ENCODE results near the gene STAG1. TPM values are rescaled to one million over a fixed set of nuclear protein-coding genes. Genes with fewer than 3 reads are reported as not detected.
"Not testable (repeated sequence)": the region's sequence is repeated elsewhere in the genome, so short reads cannot be mapped to it uniquely, and the experiment has no call there.

STAG1 gene
- total RNA-seq, 1 experiment from 2014 or later = 19.2 TPM

GRCh38 chr3:136750209-136750896, 1.8 kb downstream of the STAG1 start:
- DNase-seq (ENCODE audit: low read depth) = peak; percentile 37
- in situ Hi-C loops (cut with HindIII; ENCODE audit: low pct_unique_long_range_greater_than_20kb, low sequenced_read_pairs) = no loop called here

- DNase-seq (ENCODE audit: low read depth); in situ Hi-C loops (cut with HindIII; ENCODE audit: low pct_unique_long_range_greater_than_20kb, low sequenced_read_pairs): not testable (repeated sequence)
Measured at GRCh38 chr3:136749602-136750001, 2.6 kb downstream of the STAG1 start.

GRCh38 chr3:136749091-136749490, 3.1 kb downstream of the STAG1 start:
- in situ Hi-C loops (cut with HindIII; ENCODE audit: low pct_unique_long_range_greater_than_20kb, low sequenced_read_pairs) = no loop called here
- DNase-seq (ENCODE audit: low read depth) = no peak

- DNase-seq (ENCODE audit: low read depth) = no peak
- in situ Hi-C loops (cut with HindIII; ENCODE audit: low pct_unique_long_range_greater_than_20kb, low sequenced_read_pairs) = no loop called here
Measured at GRCh38 chr3:136745916-136746315, 6.3 kb downstream of the STAG1 start.

- in situ Hi-C loops (cut with HindIII; ENCODE audit: low pct_unique_long_range_greater_than_20kb, low sequenced_read_pairs) = no loop called here
- DNase-seq (ENCODE audit: low read depth) = no peak
Measured at GRCh38 chr3:136741063-136741462, 11.1 kb downstream of the STAG1 start.

- no peak for DNase-seq (ENCODE audit: low read depth)
- in situ Hi-C loops (cut with HindIII; ENCODE audit: low pct_unique_long_range_greater_than_20kb, low sequenced_read_pairs) = no loop called here
Measured at GRCh38 chr3:136740351-136740958, 11.7 kb downstream of the STAG1 start.

GRCh38 chr3:136736950-136737349, 15.2 kb downstream of the STAG1 start:
- in situ Hi-C loops (cut with HindIII; ENCODE audit: low pct_unique_long_range_greater_than_20kb, low sequenced_read_pairs); DNase-seq (ENCODE audit: low read depth): not testable (repeated sequence)

GRCh38 chr3:136735103-136735502, 17.1 kb downstream of the STAG1 start:
- DNase-seq (ENCODE audit: low read depth) = no peak
- in situ Hi-C loops (cut with HindIII; ENCODE audit: low pct_unique_long_range_greater_than_20kb, low sequenced_read_pairs) = no loop called here

GRCh38 chr3:136734382-136735070, 17.7 kb downstream of the STAG1 start:
- DNase-seq (ENCODE audit: low read depth) = no peak
- in situ Hi-C loops (cut with HindIII; ENCODE audit: low pct_unique_long_range_greater_than_20kb, low sequenced_read_pairs) = no loop called here

GRCh38 chr3:136733317-136733833, 18.8 kb downstream of the STAG1 start:
- no peak for DNase-seq (ENCODE audit: low read depth)
- in situ Hi-C loops (cut with HindIII; ENCODE audit: low pct_unique_long_range_greater_than_20kb, low sequenced_read_pairs) = no loop called here

GRCh38 chr3:136731274-136731884, 20.8 kb downstream of the STAG1 start:
- in situ Hi-C loops (cut with HindIII; ENCODE audit: low pct_unique_long_range_greater_than_20kb, low sequenced_read_pairs) = no loop called here

GRCh38 chr3:136730595-136731273, 21.4 kb downstream of the STAG1 start:
- no peak for DNase-seq (ENCODE audit: low read depth)
- in situ Hi-C loops (cut with HindIII; ENCODE audit: low pct_unique_long_range_greater_than_20kb, low sequenced_read_pairs) = no loop called here

More at GRCh38 chr3:136731274-136731884, 20.8 kb downstream of the STAG1 start:
- DNase-seq (ENCODE audit: low read depth) = no peak

- in situ Hi-C loops (cut with HindIII; ENCODE audit: low pct_unique_long_range_greater_than_20kb, low sequenced_read_pairs) = no loop called here
- DNase-seq (ENCODE audit: low read depth) = no peak
Measured at GRCh38 chr3:136728918-136729317, 23.3 kb downstream of the STAG1 start.

- in situ Hi-C loops (cut with HindIII; ENCODE audit: low pct_unique_long_range_greater_than_20kb, low sequenced_read_pairs) = no loop called here
- no peak for DNase-seq (ENCODE audit: low read depth)
Measured at GRCh38 chr3:136728473-136728872, 23.7 kb downstream of the STAG1 start.

GRCh38 chr3:136725468-136725867, 26.7 kb downstream of the STAG1 start:
- DNase-seq (ENCODE audit: low read depth) = no peak
- in situ Hi-C loops (cut with HindIII; ENCODE audit: low pct_unique_long_range_greater_than_20kb, low sequenced_read_pairs) = no loop called here

- in situ Hi-C loops (cut with HindIII; ENCODE audit: low pct_unique_long_range_greater_than_20kb, low sequenced_read_pairs); DNase-seq (ENCODE audit: low read depth): not testable (repeated sequence)
Measured at GRCh38 chr3:136722916-136723315, 29.3 kb downstream of the STAG1 start.

- DNase-seq (ENCODE audit: low read depth); in situ Hi-C loops (cut with HindIII; ENCODE audit: low pct_unique_long_range_greater_than_20kb, low sequenced_read_pairs): not testable (repeated sequence)
Measured at GRCh38 chr3:136722399-136722798, 29.8 kb downstream of the STAG1 start.

GRCh38 chr3:136720091-136720490, 32.1 kb downstream of the STAG1 start:
- DNase-seq (ENCODE audit: low read depth) = no peak
- in situ Hi-C loops (cut with HindIII; ENCODE audit: low pct_unique_long_range_greater_than_20kb, low sequenced_read_pairs) = no loop called here
